Measurements from ENCODE around the gene FAM181B. TPM values are rescaled to one million over a fixed set of nuclear protein-coding genes. Genes with fewer than 3 reads are reported as not detected.

Gene FAM181B
- total and polyA plus RNA-seq, 2 of the 13 experiments (the other 11 are each of a cell fraction or from before 2014, with no cell fraction given): not detected

DNA sequence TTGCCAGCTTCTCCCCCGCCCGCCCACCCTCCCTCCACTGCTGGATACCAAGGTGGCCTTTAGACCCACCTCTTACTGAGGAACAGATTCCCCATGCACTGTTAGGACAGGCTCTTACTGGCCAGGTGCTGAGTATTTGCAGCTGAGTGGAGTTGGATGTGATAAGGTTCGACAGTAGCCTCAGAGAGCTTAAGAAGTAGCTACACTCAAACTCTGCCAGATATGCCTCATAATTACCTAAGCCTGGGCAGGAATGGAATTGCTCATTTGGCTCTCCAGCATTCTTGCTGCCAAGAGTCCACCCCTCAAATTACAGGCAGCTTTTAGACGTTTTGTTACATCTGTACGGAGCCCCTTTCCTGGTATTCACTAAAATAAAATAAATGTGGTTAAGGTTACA, 9.6 kb downstream of the FAM181B start:
- Histone ChIP-seq H2AFZ (ENCODE audit: low read length) (no peak overlapping the region), H3K4me2 (ENCODE audit: low read depth, low read length) (no peak overlapping the region), H3K79me2 (ENCODE audit: insufficient read depth, low read length) (no peaks in the 10 kb centered on the region), H3K36me3 (replicated peaks in 1 of 2; ENCODE audit: control insufficient read depth in 1 of 2, insufficient read depth in 2 of 2, low read length in 2 of 2) (no peaks in the 10 kb centered on the region), H3K27me3 (ENCODE audit: control insufficient read depth in 1 of 2, insufficient read depth in 2 of 2, low read length in 2 of 2) (peaks cover 0 to 25% of the 10 kb centered on the region in 2 experiments; a peak in 2 of 5 replicates), H3K27ac (ENCODE audit: extremely low read length, insufficient read depth, low read length) (no peak overlapping the region), H3K9me3 (ENCODE audit: low read length) (no peaks in the 10 kb centered on the region), H3K4me3 (replicated peaks in 1 of 3; ENCODE audit: insufficient read depth in 1 of 3, low read depth in 2 of 3, low read length in 3 of 3) (no peak overlapping the region), H3K9ac (ENCODE audit: insufficient read depth, low read depth, low read length) (no peak overlapping the region), H4K20me1 (ENCODE audit: insufficient read depth, low read length) (no peaks in the 10 kb centered on the region), H3K4me1 (ENCODE audit: insufficient read depth, low read length) (no peaks in the 10 kb centered on the region)
- 11% methylated on average over 5 of the region's 5 CpGs for WGBS (ENCODE audit: low lambda C conversion rate)
- intact Hi-C loops (cut with micrococcal nuclease; ENCODE audit: unreplicated experiment): no loop called here
- FAIRE-seq (no peak), DNase-seq (ENCODE audit: low spot score) (no peak), ATAC-seq (peak; percentile 41)
- POLR2A ChIA-PET: no interaction called here
- CTCF ChIA-PET (ENCODE audit: low intra/inter-chr PET ratio, low total read pairs): no interaction called here
- no TSS peak for BruUV-seq (replicated peaks)
- in situ Hi-C loops (cut with HindIII; ENCODE audit: extremely low pct_ligation_motif_present, low pct_unique_long_range_greater_than_20kb): loop anchor here (25.0 kb wide), 1 partner anchor 1088 kb away; no protein-coding TSS in a partner anchor
- TF ChIP-seq HIVEP1 (CRISPR knock-in tag; IDR thresholded peaks at IDR 0.05) (no peak), ZFP36 (IDR thresholded peaks at IDR 0.05; ENCODE audit: borderline replicate concordance, low read depth, low read length, partially characterized antibody) (no peak), AKAP8 (CRISPR knock-in tag; IDR thresholded peaks at IDR 0.05) (no peak), NBN (conservative IDR thresholded peaks at IDR 0.05) (no peak), ASH2L (IDR thresholded peaks at IDR 0.05; ENCODE audit: insufficient read length, low read depth, low read length) (no peak), ZBTB8A (CRISPR knock-in tag; IDR thresholded peaks at IDR 0.05; ENCODE audit: borderline replicate concordance, low read depth) (no peak), YEATS2 (CRISPR knock-in tag; IDR thresholded peaks at IDR 0.05; ENCODE audit: borderline replicate concordance) (no peak), NONO (IDR thresholded peaks at IDR 0.05) (no peak), NONO (CRISPR knock-in tag; conservative IDR thresholded peaks at IDR 0.05) (no peak), NFYB (CRISPR knock-in tag; IDR thresholded peaks at IDR 0.05) (no peak), RXRB (CRISPR knock-in tag; IDR thresholded peaks at IDR 0.05; ENCODE audit: borderline replicate concordance) (no peak), ZFP41 (CRISPR knock-in tag; IDR thresholded peaks at IDR 0.05; ENCODE audit: borderline replicate concordance) (no peak), RFXAP (CRISPR knock-in tag; IDR thresholded peaks at IDR 0.05; ENCODE audit: borderline replicate concordance) (no peak)
- TF ChIP-seq, protein P1, sequence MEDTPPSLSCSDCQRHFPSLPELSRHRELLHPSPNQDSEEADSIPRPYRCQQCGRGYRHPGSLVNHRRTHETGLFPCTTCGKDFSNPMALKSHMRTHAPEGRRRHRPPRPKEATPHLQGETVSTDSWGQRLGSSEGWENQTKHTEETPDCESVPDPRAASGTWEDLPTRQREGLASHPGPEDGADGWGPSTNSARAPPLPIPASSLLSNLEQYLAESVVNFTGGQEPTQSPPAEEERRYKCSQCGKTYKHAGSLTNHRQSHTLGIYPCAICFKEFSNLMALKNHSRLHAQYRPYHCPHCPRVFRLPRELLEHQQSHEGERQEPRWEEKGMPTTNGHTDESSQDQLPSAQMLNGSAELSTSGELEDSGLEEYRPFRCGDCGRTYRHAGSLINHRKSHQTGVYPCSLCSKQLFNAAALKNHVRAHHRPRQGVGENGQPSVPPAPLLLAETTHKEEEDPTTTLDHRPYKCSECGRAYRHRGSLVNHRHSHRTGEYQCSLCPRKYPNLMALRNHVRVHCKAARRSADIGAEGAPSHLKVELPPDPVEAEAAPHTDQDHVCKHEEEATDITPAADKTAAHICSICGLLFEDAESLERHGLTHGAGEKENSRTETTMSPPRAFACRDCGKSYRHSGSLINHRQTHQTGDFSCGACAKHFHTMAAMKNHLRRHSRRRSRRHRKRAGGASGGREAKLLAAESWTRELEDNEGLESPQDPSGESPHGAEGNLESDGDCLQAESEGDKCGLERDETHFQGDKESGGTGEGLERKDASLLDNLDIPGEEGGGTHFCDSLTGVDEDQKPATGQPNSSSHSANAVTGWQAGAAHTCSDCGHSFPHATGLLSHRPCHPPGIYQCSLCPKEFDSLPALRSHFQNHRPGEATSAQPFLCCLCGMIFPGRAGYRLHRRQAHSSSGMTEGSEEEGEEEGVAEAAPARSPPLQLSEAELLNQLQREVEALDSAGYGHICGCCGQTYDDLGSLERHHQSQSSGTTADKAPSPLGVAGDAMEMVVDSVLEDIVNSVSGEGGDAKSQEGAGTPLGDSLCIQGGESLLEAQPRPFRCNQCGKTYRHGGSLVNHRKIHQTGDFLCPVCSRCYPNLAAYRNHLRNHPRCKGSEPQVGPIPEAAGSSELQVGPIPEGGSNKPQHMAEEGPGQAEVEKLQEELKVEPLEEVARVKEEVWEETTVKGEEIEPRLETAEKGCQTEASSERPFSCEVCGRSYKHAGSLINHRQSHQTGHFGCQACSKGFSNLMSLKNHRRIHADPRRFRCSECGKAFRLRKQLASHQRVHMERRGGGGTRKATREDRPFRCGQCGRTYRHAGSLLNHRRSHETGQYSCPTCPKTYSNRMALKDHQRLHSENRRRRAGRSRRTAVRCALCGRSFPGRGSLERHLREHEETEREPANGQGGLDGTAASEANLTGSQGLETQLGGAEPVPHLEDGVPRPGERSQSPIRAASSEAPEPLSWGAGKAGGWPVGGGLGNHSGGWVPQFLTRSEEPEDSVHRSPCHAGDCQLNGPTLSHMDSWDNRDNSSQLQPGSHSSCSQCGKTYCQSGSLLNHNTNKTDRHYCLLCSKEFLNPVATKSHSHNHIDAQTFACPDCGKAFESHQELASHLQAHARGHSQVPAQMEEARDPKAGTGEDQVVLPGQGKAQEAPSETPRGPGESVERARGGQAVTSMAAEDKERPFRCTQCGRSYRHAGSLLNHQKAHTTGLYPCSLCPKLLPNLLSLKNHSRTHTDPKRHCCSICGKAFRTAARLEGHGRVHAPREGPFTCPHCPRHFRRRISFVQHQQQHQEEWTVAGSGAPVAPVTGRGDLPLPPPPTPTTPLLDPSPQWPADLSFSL (CRISPR knock-in tag; IDR thresholded peaks at IDR 0.05): no peak
- TF ChIP-seq, protein P2, sequence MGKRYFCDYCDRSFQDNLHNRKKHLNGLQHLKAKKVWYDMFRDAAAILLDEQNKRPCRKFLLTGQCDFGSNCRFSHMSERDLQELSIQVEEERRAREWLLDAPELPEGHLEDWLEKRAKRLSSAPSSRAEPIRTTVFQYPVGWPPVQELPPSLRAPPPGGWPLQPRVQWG (CRISPR knock-in tag; IDR thresholded peaks at IDR 0.05; ENCODE audit: borderline replicate concordance, low read depth): no peak
- TF ChIP-seq, protein P3, sequence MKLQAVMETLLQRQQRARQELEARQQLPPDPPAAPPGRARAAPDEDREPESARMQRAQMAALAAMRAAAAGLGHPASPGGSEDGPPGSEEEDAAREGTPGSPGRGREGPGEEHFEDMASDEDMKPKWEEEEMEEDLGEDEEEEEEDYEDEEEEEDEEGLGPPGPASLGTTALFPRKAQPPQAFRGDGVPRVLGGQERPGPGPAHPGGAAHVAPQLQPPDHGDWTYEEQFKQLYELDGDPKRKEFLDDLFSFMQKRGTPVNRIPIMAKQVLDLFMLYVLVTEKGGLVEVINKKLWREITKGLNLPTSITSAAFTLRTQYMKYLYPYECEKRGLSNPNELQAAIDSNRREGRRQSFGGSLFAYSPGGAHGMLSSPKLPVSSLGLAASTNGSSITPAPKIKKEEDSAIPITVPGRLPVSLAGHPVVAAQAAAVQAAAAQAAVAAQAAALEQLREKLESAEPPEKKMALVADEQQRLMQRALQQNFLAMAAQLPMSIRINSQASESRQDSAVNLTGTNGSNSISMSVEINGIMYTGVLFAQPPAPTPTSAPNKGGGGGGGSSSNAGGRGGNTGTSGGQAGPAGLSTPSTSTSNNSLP (IDR thresholded peaks at IDR 0.05; ENCODE audit: low read depth, low read length): no peak
- TF ChIP-seq, protein P4, sequence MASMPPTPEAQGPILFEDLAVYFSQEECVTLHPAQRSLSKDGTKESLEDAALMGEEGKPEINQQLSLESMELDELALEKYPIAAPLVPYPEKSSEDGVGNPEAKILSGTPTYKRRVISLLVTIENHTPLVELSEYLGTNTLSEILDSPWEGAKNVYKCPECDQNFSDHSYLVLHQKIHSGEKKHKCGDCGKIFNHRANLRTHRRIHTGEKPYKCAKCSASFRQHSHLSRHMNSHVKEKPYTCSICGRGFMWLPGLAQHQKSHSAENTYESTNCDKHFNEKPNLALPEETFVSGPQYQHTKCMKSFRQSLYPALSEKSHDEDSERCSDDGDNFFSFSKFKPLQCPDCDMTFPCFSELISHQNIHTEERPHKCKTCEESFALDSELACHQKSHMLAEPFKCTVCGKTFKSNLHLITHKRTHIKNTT (CRISPR knock-in tag; IDR thresholded peaks at IDR 0.05): no peak

Measured in HepG2 (cell line).